K562 (cell line): ENCODE data around the gene EPN2. TPM values are rescaled to one million over a fixed set of nuclear protein-coding genes. Genes with fewer than 3 reads are reported as not detected.

Experiments used
- ATAC-seq: fragments of 200-7000 bp; cut with Tn5 transposase; 3 replicates; pipeline ENCODE4 v1.9.1; 2020; ENCODE audit warnings: moderate library complexity
- BruUV-seq: library from RNA; stranded (reverse); fragments of 400-500 nt; replicated peaks from 2 replicates; lab custom pipeline; 2021; lab: Mats Ljungman, UMichigan
- CTCF ChIA-PET: fragments of 300-600 bp; formaldehyde crosslinking; extraction: SDS; loops from one replicate; lab custom pipeline; 2021; ENCODE audit warnings: low intra/inter-chr PET ratio; lab: Yijun Ruan, JAX
- POLR2A ChIA-PET: fragments of 300-600, 350-650 bp; sonication (Branson Sonifier 250); formaldehyde crosslinking; extraction: SDS; loops from one replicate; lab custom pipeline; 2021; ENCODE audit warnings: antibody characterized with exemption, inconsistent platforms; lab: Yijun Ruan, JAX
- DNase-seq, 4 experiments: peaks; one replicate each; pipeline versions ENCODE4 v3.0.0 to v3.0.0-alpha.2; 2011 to 2018; ENCODE audit warnings: low spot score in 3 of 4, mixed read lengths in 3 of 4; ENCODE audit errors: extremely low read depth in 1 of 4
- FAIRE-seq: peaks from 2 replicates; lab custom pipeline; 2011; peaks lifted over from hg19 to GRCh38; lab: Jason Lieb, UNC
- H2AFZ ChIP-seq: 2 replicates; pipeline ENCODE4 v1.6.0; 2011; ENCODE audit warnings: low read depth, low read length, control low read depth, inconsistent platforms
- H3K27ac ChIP-seq: fragments of 200-600 bp; 3 replicates; pipeline ENCODE4 v1.8.0; 2011; ENCODE audit warnings: low read depth, mild to moderate bottlenecking, control low read depth, inconsistent platforms, low read length, moderate library complexity, mixed read lengths; ENCODE audit errors: extremely low read depth
- H3K27me3 ChIP-seq, 2 experiments: fragments of 300-600 bp in 1 of 2; 2 replicates in 1 of 2; 3 replicates in 1 of 2; pipeline versions ENCODE4 v1.6.0 to v1.8.0; 2011; ENCODE audit warnings: inconsistent platforms in 2 of 2, low read length in 2 of 2, mild to moderate bottlenecking in 1 of 2, mixed read lengths in 1 of 2, moderate library complexity in 1 of 2; ENCODE audit not compliant: control insufficient read depth in 2 of 2, insufficient read depth in 2 of 2
- H3K36me3 ChIP-seq: fragments of 300-600 bp; 3 replicates; pipeline ENCODE4 v1.8.0; 2011; ENCODE audit warnings: mild to moderate bottlenecking, low read length, inconsistent platforms; ENCODE audit not compliant: control insufficient read depth, insufficient read depth
- H3K4me1 ChIP-seq, 2 experiments: fragments of 200-600 bp in 1 of 2; replicated peaks in 1 of 2; 2 replicates in 1 of 2; 3 replicates in 1 of 2; pipeline versions ENCODE4 v1.5.1 to v1.8.0; 2011; ENCODE audit warnings: inconsistent platforms in 2 of 2, low read length in 2 of 2, mild to moderate bottlenecking in 1 of 2, mixed read lengths in 1 of 2, moderate library complexity in 1 of 2; ENCODE audit not compliant: control insufficient read depth in 2 of 2, insufficient read depth in 2 of 2
- H3K4me2 ChIP-seq: 2 replicates; pipeline ENCODE4 v1.6.1; 2011; ENCODE audit warnings: low read length, control low read depth, inconsistent platforms, mixed read lengths; ENCODE audit not compliant: insufficient read depth
- H3K4me3 ChIP-seq: fragments of 200-600 bp; sonication (generic), shearing (Covaris generic); 2 replicates; pipeline ENCODE4 v1.5.1; 2016; ENCODE audit warnings: control low read depth, inconsistent platforms
- H3K79me2 ChIP-seq: fragments of 200-600 bp; 3 replicates; pipeline ENCODE4 v1.8.0; 2011; ENCODE audit warnings: low read length, inconsistent platforms; ENCODE audit not compliant: control insufficient read depth, insufficient read depth
- H3K9ac ChIP-seq, 2 experiments: 2 replicates each; pipeline versions ENCODE4 v1.6.0 to v1.6.1; 2011; ENCODE audit warnings: low read depth in 2 of 2, low read length in 2 of 2, control low read depth in 1 of 2, inconsistent platforms in 1 of 2, mild to moderate bottlenecking in 1 of 2, mixed read lengths in 1 of 2; ENCODE audit not compliant: insufficient read depth in 1 of 2
- H3K9me1 ChIP-seq: one replicate; pipeline ENCODE4 v1.6.0; 2011; ENCODE audit warnings: inconsistent platforms, mild to moderate bottlenecking, low read length, moderate library complexity; ENCODE audit not compliant: control insufficient read depth, insufficient read depth
- H3K9me3 ChIP-seq: replicated peaks from 2 replicates; pipeline ENCODE4 v1.5.1; 2011; ENCODE audit warnings: low read depth, low read length, inconsistent platforms; ENCODE audit not compliant: control insufficient read depth, insufficient read depth
- H4K20me1 ChIP-seq: replicated peaks from 2 replicates; pipeline ENCODE4 v1.6.1; 2011; ENCODE audit warnings: low read length, inconsistent platforms, mixed read lengths; ENCODE audit not compliant: control insufficient read depth, insufficient read depth
- ADNP ChIP-seq: fragments of 200-800 bp; sonication (Bioruptor generic); IDR thresholded peaks from 2 replicates; pipeline ENCODE4 v1.6.1; 2016; ENCODE audit warnings: missing genetic modification characterization, missing compliant biosample characterization
- ATF7 ChIP-seq: fragments of 450-650 bp; IDR thresholded peaks from 2 replicates; pipeline ENCODE4 v1.7.1; 2014; ENCODE audit warnings: mild to moderate bottlenecking, moderate library complexity
- E2F8 ChIP-seq: fragments of 450-650 bp; IDR thresholded peaks from 2 replicates; pipeline ENCODE4 v1.7.1; 2018; ENCODE audit warnings: mild to moderate bottlenecking, low read depth; ENCODE audit not compliant: partially characterized antibody
- ILK ChIP-seq: fragments of 450-650 bp; IDR thresholded peaks from 2 replicates; pipeline ENCODE4 v1.6.1; 2016; ENCODE audit warnings: missing genetic modification characterization, low read depth, mild to moderate bottlenecking, missing compliant biosample characterization, moderate library complexity, borderline replicate concordance
- NR2C2 ChIP-seq, 2 experiments: fragments of 200-800 bp in 1 of 2; sonication (Bioruptor generic) in 1 of 2; sonication (generic) in 1 of 2; formaldehyde crosslinking in 1 of 2; IDR thresholded peaks; 2 replicates each; pipeline versions ENCODE4 v1.6.1 to v1.8.0; 2016 to 2022; ENCODE audit warnings: mild to moderate bottlenecking in 1 of 2, missing compliant biosample characterization in 1 of 2, missing genetic modification characterization in 1 of 2, missing genetic modification reagents in 1 of 2
- REST ChIP-seq, 2 experiments: fragments of 450-650 bp; formaldehyde crosslinking in 1 of 2; IDR thresholded peaks; 2 replicates each; pipeline versions ENCODE4 v1.4.0 to v1.6.1; 2014 to 2020; ENCODE audit warnings: mild to moderate bottlenecking in 2 of 2, borderline replicate concordance in 1 of 2, low read depth in 1 of 2
- TGIF2 ChIP-seq: sonication (generic); formaldehyde crosslinking; IDR thresholded peaks from 2 replicates; pipeline ENCODE4 v1.8.1; 2022; ENCODE audit warnings: mild to moderate bottlenecking, missing genetic modification reagents, moderate library complexity
- WGBS: fragments of 100-300 bp; shearing (Covaris generic); methylation state at CpG from one replicate; pipeline ENCODE4 v1.1.6; 2016; ENCODE audit warnings: low coverage, mixed read lengths; ENCODE audit not compliant: insufficient coverage; ENCODE audit errors: missing lambda C conversion rate; 5-methylcytosine and 5-hydroxymethylcytosine counted together
- in situ Hi-C: fragments of 300-500 bp; cut with MboI; formaldehyde crosslinking; loops from 4 replicates; pipeline ENCODE4 v1.15.0; 2018; ENCODE audit warnings: inconsistent platforms, mixed read lengths
- intact Hi-C: fragments of 100-400 bp; cut with micrococcal nuclease; formaldehyde crosslinking; loops from 2 replicates; pipeline ENCODE4 v1.14.2; 2022
- polyA plus RNA-seq, 8 experiments: library from polyadenylated mRNA; depleted of rRNA in 4 of 8; stranded (reverse) in 5 of 8; unstranded in 3 of 8; fragments of >200 nt; fragmentation: Nextera tagmentation in 2 of 8; fragmentation: Illumina TruSeq in 1 of 8; extraction: Ambion mirVana in 2 of 8; extraction: Trizol in 1 of 8; gene quantifications; 2 replicates each; pipeline versions ENCODE4 v1.2.1 to v1.2.3, GENCODE V29; 2011 to 2014; ENCODE audit warnings: inconsistent platforms in 1 of 8, missing spikeins in 1 of 8
- total RNA-seq, 7 experiments: library from RNA; depleted of rRNA in 6 of 7; stranded (reverse); fragments of >200 nt in 6 of 7; fragmentation: Illumina TruSeq in 2 of 7; extraction: Trizol in 2 of 7; gene quantifications; 2 replicates each; pipeline versions ENCODE4 v1.2.1 to v1.2.3, GENCODE V29; 2011 to 2021; ENCODE audit warnings: low replicate concordance in 1 of 7

EPN2 gene
- total and polyA plus RNA-seq, 9 of the 15 experiments (the other 6 are each of a cell fraction or from before 2014, with no cell fraction given): 1.0 to 12.9 (median 8.9) TPM

- TF ChIP-seq E2F8: no peak
Measured at GRCh38 chr17:19381361-19381740, 144.2 kb downstream of the EPN2 start (continued).

- Histone ChIP-seq H3K27me3 (no peaks in the 10 kb centered on the region; a peak in 1 of 5 replicates), H3K27ac (no peak overlapping the region), H3K36me3 (peaks cover 21% of the 10 kb centered on the region; the same call in 2 of the 3 replicates), H3K9me3 (no peaks in the 10 kb centered on the region), H3K9ac (no peak overlapping the region), H3K4me3 (no peak overlapping the region), H3K4me2 (no peak overlapping the region), H2AFZ (no peak overlapping the region), H3K9me1 (no peaks in the 10 kb centered on the region), H3K4me1 (peaks cover 3 to 32% of the 10 kb centered on the region in 2 experiments; a peak in 4 of 5 replicates), H4K20me1 (no peaks in the 10 kb centered on the region), H3K79me2 (peaks cover 9% of the 10 kb centered on the region; the same call in 2 of the 3 replicates)
- ChIA-PET POLR2A (no interaction called here), CTCF (no interaction called here)
- in situ Hi-C loops (no loop called here), intact Hi-C loops (no loop called here)
- no TSS peak for BruUV-seq
- WGBS: 93% methylated on average over 7 of the region's 31 CpGs
- FAIRE-seq (no peak), DNase-seq (no peak), ATAC-seq (no peak)
- TF ChIP-seq REST (IDR thresholded peaks at IDR 0.05; ENCODE audit: borderline replicate concordance) (no peak), REST (CRISPR knock-in tag; IDR thresholded peaks at IDR 0.05; ENCODE audit: low read depth) (no peak), ILK (tag) (no peak), ADNP (tag) (no peak), NR2C2 (CRISPR knock-in tag; IDR thresholded peaks at IDR 0.05) (no peak), NR2C2 (tag; IDR thresholded peaks at IDR 0.05) (no peak), ATF7 (no peak), TGIF2 (CRISPR knock-in tag) (no peak)
Measured at GRCh38 chr17:19381741-19382444, 144.7 kb downstream of the EPN2 start.
